Measurements from ENCODE around the gene CDCA4.

- no peak for TF ChIP-seq CTCF (IDR thresholded peaks at IDR 0.05; ENCODE audit: low read length)
- no peak for TF ChIP-seq EZH2 (IDR thresholded peaks at IDR 0.05; ENCODE audit: borderline replicate concordance, low read length)
These were observed 35.5 kb upstream of the CDCA4 start for GRCh38 chr14:105056303-105056831.
